Neural cell (in vitro differentiated cells): ENCODE data around the gene CBFA2T3.

Experiments used
- EP300 ChIP-seq: fragments of 450-650 bp; conservative IDR thresholded peaks from 2 replicates; pipeline ENCODE4 v1.6.1; 2014; ENCODE audit warnings: antibody characterized with exemption, mild to moderate bottlenecking, moderate library complexity; ENCODE audit not compliant: poor library complexity, severe bottlenecking
- EZH2 ChIP-seq: fragments of 200-600, 300-800 bp; shearing (Covaris generic), sonication (generic); IDR thresholded peaks from 2 replicates; pipeline ENCODE4 v1.6.1; 2014; ENCODE audit warnings: antibody characterized with exemption, low read length, borderline replicate concordance, mild to moderate bottlenecking; ENCODE audit not compliant: insufficient read depth, poor library complexity, severe bottlenecking
- MXI1 ChIP-seq: fragments of 450-650 bp; conservative IDR thresholded peaks from 2 replicates; pipeline ENCODE4 v1.6.1; 2014; ENCODE audit warnings: antibody characterized with exemption, mild to moderate bottlenecking; ENCODE audit not compliant: poor library complexity, severe bottlenecking
- TF ChIP-seq, protein P1 (sequence below): fragments of 450-650 bp; IDR thresholded peaks from 2 replicates; pipeline ENCODE4 v1.5.1; 2014; ENCODE audit warnings: antibody characterized with exemption, mild to moderate bottlenecking, moderate library complexity; ENCODE audit not compliant: poor library complexity, severe bottlenecking
- TF ChIP-seq, protein P2 (sequence below): IDR thresholded peaks from 2 replicates; pipeline ENCODE4 v1.6.1; 2012; ENCODE audit warnings: borderline replicate concordance

DNA sequence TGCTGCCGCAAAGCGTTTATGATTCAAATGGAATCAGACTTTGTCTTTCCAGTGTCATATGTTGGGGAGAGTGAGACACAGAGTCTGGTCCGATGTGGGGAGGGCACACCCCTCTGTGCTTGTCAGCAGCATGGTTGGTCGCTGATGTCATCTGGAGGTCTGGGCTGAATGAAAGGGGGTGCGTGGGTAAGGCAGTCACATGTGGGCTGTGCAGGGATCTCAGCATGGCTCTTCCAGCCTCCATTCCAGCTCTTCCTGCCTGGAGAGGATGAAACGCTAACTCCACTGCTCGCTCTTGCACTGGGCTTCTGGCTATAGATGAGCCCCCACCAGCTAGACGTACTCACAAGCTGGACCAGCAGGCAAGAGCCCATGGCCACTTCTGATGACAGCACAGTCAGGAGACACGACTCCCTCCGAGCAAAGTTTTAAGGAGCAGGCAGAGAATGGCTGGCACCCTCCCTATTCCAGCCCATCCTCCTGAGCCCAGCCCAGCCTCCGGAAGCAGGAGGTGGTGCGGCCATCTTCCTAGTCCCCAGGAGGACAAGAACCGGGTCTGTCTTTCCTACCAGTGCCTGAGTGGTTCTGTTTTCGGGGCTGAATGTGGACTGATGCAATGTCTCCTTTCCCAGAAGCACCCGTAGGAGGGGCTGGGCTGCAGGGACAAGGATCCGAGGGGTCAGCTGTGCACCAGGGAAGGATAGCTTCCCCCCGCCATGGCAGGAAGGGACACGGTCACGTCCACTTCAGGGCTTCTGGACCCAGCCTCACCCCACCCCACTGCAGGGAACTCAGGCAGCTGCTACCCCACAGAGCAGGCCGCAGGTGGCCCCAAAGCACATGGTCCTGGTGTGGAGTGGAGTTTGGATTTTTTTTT is 41.5 kb upstream of the CBFA2T3 start:
- TF ChIP-seq, protein P1, sequence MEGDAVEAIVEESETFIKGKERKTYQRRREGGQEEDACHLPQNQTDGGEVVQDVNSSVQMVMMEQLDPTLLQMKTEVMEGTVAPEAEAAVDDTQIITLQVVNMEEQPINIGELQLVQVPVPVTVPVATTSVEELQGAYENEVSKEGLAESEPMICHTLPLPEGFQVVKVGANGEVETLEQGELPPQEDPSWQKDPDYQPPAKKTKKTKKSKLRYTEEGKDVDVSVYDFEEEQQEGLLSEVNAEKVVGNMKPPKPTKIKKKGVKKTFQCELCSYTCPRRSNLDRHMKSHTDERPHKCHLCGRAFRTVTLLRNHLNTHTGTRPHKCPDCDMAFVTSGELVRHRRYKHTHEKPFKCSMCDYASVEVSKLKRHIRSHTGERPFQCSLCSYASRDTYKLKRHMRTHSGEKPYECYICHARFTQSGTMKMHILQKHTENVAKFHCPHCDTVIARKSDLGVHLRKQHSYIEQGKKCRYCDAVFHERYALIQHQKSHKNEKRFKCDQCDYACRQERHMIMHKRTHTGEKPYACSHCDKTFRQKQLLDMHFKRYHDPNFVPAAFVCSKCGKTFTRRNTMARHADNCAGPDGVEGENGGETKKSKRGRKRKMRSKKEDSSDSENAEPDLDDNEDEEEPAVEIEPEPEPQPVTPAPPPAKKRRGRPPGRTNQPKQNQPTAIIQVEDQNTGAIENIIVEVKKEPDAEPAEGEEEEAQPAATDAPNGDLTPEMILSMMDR: no peak
- no peak for TF ChIP-seq EP300
- TF ChIP-seq EZH2: no peak
- TF ChIP-seq, protein P2, sequence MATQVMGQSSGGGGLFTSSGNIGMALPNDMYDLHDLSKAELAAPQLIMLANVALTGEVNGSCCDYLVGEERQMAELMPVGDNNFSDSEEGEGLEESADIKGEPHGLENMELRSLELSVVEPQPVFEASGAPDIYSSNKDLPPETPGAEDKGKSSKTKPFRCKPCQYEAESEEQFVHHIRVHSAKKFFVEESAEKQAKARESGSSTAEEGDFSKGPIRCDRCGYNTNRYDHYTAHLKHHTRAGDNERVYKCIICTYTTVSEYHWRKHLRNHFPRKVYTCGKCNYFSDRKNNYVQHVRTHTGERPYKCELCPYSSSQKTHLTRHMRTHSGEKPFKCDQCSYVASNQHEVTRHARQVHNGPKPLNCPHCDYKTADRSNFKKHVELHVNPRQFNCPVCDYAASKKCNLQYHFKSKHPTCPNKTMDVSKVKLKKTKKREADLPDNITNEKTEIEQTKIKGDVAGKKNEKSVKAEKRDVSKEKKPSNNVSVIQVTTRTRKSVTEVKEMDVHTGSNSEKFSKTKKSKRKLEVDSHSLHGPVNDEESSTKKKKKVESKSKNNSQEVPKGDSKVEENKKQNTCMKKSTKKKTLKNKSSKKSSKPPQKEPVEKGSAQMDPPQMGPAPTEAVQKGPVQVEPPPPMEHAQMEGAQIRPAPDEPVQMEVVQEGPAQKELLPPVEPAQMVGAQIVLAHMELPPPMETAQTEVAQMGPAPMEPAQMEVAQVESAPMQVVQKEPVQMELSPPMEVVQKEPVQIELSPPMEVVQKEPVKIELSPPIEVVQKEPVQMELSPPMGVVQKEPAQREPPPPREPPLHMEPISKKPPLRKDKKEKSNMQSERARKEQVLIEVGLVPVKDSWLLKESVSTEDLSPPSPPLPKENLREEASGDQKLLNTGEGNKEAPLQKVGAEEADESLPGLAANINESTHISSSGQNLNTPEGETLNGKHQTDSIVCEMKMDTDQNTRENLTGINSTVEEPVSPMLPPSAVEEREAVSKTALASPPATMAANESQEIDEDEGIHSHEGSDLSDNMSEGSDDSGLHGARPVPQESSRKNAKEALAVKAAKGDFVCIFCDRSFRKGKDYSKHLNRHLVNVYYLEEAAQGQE: no peak
- TF ChIP-seq MXI1: no peak
